ENCODE results near the gene CYP2R1.
"Not testable (repeated sequence)": the region's sequence is repeated elsewhere in the genome, so short reads cannot be mapped to it uniquely, and the experiment has no call there.

- not testable (repeated sequence) for TF ChIP-seq CTCF, POLR2A (IDR thresholded peaks at IDR 0.05)
Measured at GRCh38 chr11:14883683-14884082, 8.3 kb downstream of the CYP2R1 start.

Data from testis (tissue), 2 donors.